ENCODE measurements around the gene SPC24. TPM values are rescaled to one million over a fixed set of nuclear protein-coding genes. Genes with fewer than 3 reads are reported as not detected.

The SPC24 gene, protein sequence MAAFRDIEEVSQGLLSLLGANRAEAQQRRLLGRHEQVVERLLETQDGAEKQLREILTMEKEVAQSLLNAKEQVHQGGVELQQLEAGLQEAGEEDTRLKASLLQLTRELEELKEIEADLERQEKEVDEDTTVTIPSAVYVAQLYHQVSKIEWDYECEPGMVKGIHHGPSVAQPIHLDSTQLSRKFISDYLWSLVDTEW
- 8.2 and 31.9 TPM in 2 replicates for total RNA-seq

DNA sequence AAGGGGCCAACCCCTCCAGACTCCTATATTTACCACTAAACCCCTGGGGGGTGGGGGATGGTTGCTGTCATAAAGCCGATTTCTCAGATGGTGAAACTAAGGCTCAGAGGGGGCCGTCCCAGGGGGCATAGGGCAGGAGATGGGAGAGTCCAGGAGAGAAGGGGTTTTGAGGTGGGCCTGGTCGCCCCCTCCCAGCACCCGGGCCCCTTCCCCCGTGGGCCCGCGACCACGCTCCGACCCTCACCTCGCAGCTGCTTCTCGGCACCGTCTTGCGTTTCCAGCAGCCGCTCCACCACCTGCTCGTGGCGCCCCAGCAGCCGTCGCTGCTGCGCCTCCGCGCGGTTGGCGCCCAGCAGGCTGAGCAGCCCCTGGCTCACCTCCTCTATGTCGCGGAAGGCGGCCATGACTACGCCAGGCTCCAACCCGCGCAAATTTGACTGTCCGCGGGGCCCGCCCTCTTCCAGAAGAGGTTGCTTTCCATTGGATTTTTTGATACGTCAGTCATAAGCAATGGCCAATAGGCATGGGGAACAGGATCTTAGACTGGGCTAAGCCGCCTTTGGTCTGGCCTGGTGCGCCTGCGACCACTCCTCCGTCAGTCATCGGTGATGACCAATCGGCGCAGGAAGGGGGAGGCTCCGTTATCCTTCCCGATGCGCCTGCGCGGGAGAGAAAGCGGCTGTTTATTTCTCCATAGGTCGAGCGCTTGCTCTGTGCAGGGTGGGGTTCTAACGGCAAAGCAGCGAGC lies at the start of gene SPC24:
TSS of gene SPC24 (minus strand) at position 410 of the 748 bp plus-strand sequence. CDS start at position 404, 6 bp downstream.

DNA sequence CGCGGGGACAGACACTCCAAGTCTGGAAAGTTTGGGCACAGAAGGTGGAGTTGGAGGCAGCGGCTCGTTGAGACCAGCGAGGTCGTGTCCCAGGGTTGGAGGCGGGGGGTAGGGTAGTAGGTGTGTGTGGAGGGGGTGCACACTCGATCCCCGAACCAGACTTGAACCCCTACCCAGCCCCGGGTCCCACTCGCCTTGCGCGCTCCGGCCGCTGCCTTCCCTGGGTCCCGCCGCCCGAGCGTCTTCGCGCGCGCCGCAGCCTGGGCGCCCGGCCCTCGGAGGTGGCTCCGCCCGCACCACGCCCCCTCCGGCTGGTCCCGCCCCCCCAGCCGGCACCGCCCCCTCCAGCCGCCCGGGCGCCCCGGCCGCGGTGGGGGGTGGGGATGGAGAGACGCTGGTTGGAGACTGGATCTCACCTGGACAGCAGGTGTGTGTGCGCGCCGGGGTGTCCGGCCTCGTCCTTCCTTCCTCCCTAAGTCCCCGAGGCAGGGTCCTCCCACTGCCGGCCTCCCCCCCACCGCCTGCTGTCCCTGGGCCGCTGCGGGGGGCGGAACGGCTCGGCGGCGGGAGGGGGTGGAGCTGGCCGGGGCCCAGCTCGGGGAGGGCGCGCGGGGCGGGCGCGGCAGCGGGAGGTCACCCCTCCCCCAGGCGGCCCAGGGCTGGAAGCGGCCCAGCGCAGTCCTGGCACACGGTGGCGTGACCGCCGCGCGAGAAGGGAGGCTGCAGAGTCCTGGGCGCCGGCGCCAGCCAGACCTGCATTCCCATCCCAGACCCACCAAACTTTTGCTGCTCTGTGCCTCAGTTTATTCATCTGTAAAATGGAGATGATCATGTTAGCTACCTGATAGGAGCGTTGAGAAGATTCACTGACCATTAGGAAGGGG lies 42.0 kb upstream of the SPC24 start, which contains the start of gene KANK2:
TSS of gene KANK2 (minus strand) at position 255 of the 884 bp plus-strand sequence. CDS start 3,034 bp downstream, outside the sequence.

Other genes with a start within 250 kb of the SPC24 start
- gene YIPF2, start 227.1 kb downstream of the SPC24 start, total RNA-seq, result 285 and 310 TPM in 2 replicates
- 36.9 and 37.5 TPM in 2 replicates for gene TIMM29, start 227.0 kb downstream of the SPC24 start, total RNA-seq
- gene SMARCA4, start 194.8 kb downstream of the SPC24 start, total RNA-seq, result 80.5 and 85.3 TPM in 2 replicates
- gene LDLR, start 66.3 kb downstream of the SPC24 start, total RNA-seq, result 66.7 and 263 TPM in 2 replicates
- gene KANK2, start 41.8 kb upstream of the SPC24 start, total RNA-seq, result 173 and 210 TPM in 2 replicates
- gene ANGPTL8, start 83.8 kb upstream of the SPC24 start, total RNA-seq, result 0.33 TPM in 1 of 2 replicates, not detected in the other
- gene DOCK6, start 106.7 kb upstream of the SPC24 start, total RNA-seq, result 29.5 and 34.2 TPM in 2 replicates
- gene TSPAN16, start 140.4 kb upstream of the SPC24 start, total RNA-seq, result not detected in 2 replicates
- 29.8 and 39.9 TPM in 2 replicates for gene RAB3D, start 183.9 kb upstream of the SPC24 start, total RNA-seq
- gene TMEM205, start 190.5 kb upstream of the SPC24 start, total RNA-seq, result 82.8 and 118 TPM in 2 replicates
- gene CCDC159, start 190.7 kb upstream of the SPC24 start, total RNA-seq, result 14.9 and 15.3 TPM in 2 replicates
- 14.1 and 15.9 TPM in 2 replicates for gene PLPPR2, start 199.7 kb upstream of the SPC24 start, total RNA-seq
- 1.8 and 2.7 TPM in 2 replicates for gene SWSAP1, start 218.9 kb upstream of the SPC24 start, total RNA-seq
- 1.6 and 2.4 TPM in 2 replicates for gene EPOR, start 228.5 kb upstream of the SPC24 start, total RNA-seq